GM23248 (cell line): ENCODE results near the gene ADCY5. TPM values are rescaled to one million over a fixed set of nuclear protein-coding genes. Genes with fewer than 3 reads are reported as not detected.
A peak's percentile ranks its signal among the peaks of the same experiment; 100 is the strongest.

ENCODE experiments used
- DNase-seq: peaks from one replicate; pipeline ENCODE4 v3.0.0-alpha.2; 2015
- H2AFZ ChIP-seq: fragments of 200-600 bp; sonication (generic); 2 replicates; pipeline ENCODE4 v1.6.1; 2016; ENCODE audit warnings: antibody characterized with exemption
- H3F3A ChIP-seq: fragments of 200-600 bp; sonication (generic); 2 replicates; pipeline ENCODE4 v1.6.1; 2016; ENCODE audit warnings: mild to moderate bottlenecking, antibody characterized with exemption, mixed run types; ENCODE audit not compliant: insufficient read depth
- H3K27ac ChIP-seq: fragments of 200-600 bp; sonication (generic); 2 replicates; pipeline ENCODE4 v1.5.1; 2016; ENCODE audit warnings: mild to moderate bottlenecking
- H3K27me3 ChIP-seq: fragments of 200-600 bp; sonication (generic); replicated peaks from 2 replicates; pipeline ENCODE4 v1.6.1; 2016; ENCODE audit warnings: mild to moderate bottlenecking; ENCODE audit not compliant: insufficient read depth
- H3K36me3 ChIP-seq: fragments of 200-600 bp; sonication (generic); 2 replicates; pipeline ENCODE4 v1.6.1; 2016; ENCODE audit warnings: low read depth, mild to moderate bottlenecking
- H3K4me1 ChIP-seq: fragments of 200-600 bp; sonication (generic); 2 replicates; pipeline ENCODE4 v1.6.1; 2016; ENCODE audit warnings: mild to moderate bottlenecking; ENCODE audit not compliant: insufficient read depth
- H3K4me2 ChIP-seq: fragments of 200-600 bp; sonication (generic); one replicate; pipeline ENCODE4 v1.6.1; 2016; ENCODE audit warnings: mild to moderate bottlenecking; ENCODE audit not compliant: unreplicated experiment
- H3K4me3 ChIP-seq: fragments of 200-600 bp; sonication (generic); 2 replicates; pipeline ENCODE4 v1.5.1; 2016; ENCODE audit warnings: mild to moderate bottlenecking
- H3K79me2 ChIP-seq: fragments of 200-600 bp; sonication (generic); 2 replicates; pipeline ENCODE4 v1.6.1; 2016; ENCODE audit warnings: mild to moderate bottlenecking; ENCODE audit not compliant: insufficient read depth
- H3K9ac ChIP-seq: fragments of 200-600 bp; sonication (generic); 2 replicates; pipeline ENCODE4 v1.6.1; 2016; ENCODE audit warnings: mild to moderate bottlenecking
- H3K9me2 ChIP-seq: fragments of 200-600 bp; sonication (generic); 2 replicates; pipeline ENCODE4 v1.6.1; 2016; ENCODE audit warnings: mixed run types, mild to moderate bottlenecking, moderate library complexity; ENCODE audit not compliant: insufficient read depth
- H3K9me3 ChIP-seq: fragments of 200-600 bp; sonication (generic); one replicate; pipeline ENCODE4 v1.6.1; 2017; ENCODE audit warnings: low read depth
- H4K20me1 ChIP-seq: fragments of 200-600 bp; sonication (generic); 2 replicates; pipeline ENCODE4 v1.6.0; 2016; ENCODE audit not compliant: insufficient read depth
- EZH2 ChIP-seq: fragments of 200-600 bp; sonication (generic); IDR thresholded peaks from 2 replicates; pipeline ENCODE4 v1.6.1; 2018; ENCODE audit warnings: antibody characterized with exemption, mild to moderate bottlenecking; ENCODE audit not compliant: insufficient read depth, poor library complexity, severe bottlenecking
- EZH2phosphoT487 ChIP-seq: fragments of 200-600 bp; sonication (generic); IDR thresholded peaks from 2 replicates; pipeline ENCODE4 v1.6.1; 2018; ENCODE audit warnings: antibody characterized with exemption, moderate library complexity, mild to moderate bottlenecking, low read depth; ENCODE audit not compliant: insufficient read depth
- WGBS, 2 experiments: methylation state at CpG; one replicate each; pipeline ENCODE4 v1.1.6; 2015 to 2017; ENCODE audit warnings: low lambda C conversion rate in 2 of 2, low coverage in 1 of 2; ENCODE audit errors: missing lambda C conversion rate in 2 of 2; 5-methylcytosine and 5-hydroxymethylcytosine counted together
- in situ Hi-C: fragments of 300-500 bp; cut with MboI; formaldehyde crosslinking; loops from 2 replicates; pipeline ENCODE4 v1.15.0; 2020
- polyA plus RNA-seq: library from polyadenylated mRNA; unstranded; fragments of >200 nt; fragmentation: Nextera tagmentation; extraction: Ambion mirVana; gene quantifications from 2 replicates; pipeline ENCODE4 v1.2.1, GENCODE V29; 2016
- total RNA-seq: library from RNA; depleted of rRNA; stranded (reverse); fragments of >200 nt; shearing (Covaris generic); gene quantifications from 2 replicates; pipeline ENCODE4 v1.2.3, GENCODE V29; 2014

The ADCY5 gene
- total and polyA plus RNA-seq, 2 experiments from 2014 or later = 0.09 to 1.2 TPM

DNA sequence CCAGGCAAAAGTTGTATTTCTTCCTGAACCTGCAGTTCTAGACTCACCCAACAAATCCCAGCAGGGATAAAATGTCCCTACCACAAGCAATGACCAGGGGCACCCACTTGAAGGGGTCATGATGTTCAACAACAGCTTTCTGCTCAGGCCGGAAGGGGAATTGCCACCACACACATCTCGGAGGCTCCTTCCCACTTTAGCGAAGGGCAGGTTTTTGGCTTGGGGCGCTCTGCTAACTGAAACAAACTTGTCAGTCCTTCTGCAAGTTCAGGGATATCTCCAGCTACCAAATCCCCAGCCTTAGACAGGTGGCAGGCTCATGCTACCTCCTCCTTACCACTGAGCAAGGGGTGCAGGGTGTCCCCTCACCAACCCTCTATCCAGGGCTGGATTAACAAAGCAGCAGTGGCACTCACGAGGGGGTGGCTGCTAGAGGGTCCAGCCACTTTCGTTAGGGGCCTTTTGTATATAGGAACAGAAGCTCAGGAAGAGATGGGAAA lies 2.2 kb downstream of the ADCY5 start:
- H3K4me3 ChIP-seq = no peak overlapping the region
- no peak overlapping the region for H3K27ac ChIP-seq
- H3K9ac ChIP-seq = no peak overlapping the region
- no peak for DNase-seq
- no peaks in the 10 kb centered on the region for H3K9me3 ChIP-seq
- no peak overlapping the region for H3K4me2 ChIP-seq
- no peaks in the 10 kb centered on the region for H3K36me3 ChIP-seq
- no peaks in the 10 kb centered on the region for H3K9me2 ChIP-seq
- H4K20me1 ChIP-seq = no peaks in the 10 kb centered on the region
- H3K4me1 ChIP-seq = no peaks in the 10 kb centered on the region
- in situ Hi-C loops = no loop called here
- no peaks in the 10 kb centered on the region for H3F3A ChIP-seq
- H3K79me2 ChIP-seq = no peaks in the 10 kb centered on the region
- 64 to 72% methylated on average over 6 of the region's 6 CpGs for WGBS, 2 experiments
- H3K27me3 ChIP-seq = peaks cover 60% of the 10 kb centered on the region
- H2AFZ ChIP-seq = no peak overlapping the region
- TF ChIP-seq EZH2phosphoT487 = no peak
- no peak for TF ChIP-seq EZH2

DNA sequence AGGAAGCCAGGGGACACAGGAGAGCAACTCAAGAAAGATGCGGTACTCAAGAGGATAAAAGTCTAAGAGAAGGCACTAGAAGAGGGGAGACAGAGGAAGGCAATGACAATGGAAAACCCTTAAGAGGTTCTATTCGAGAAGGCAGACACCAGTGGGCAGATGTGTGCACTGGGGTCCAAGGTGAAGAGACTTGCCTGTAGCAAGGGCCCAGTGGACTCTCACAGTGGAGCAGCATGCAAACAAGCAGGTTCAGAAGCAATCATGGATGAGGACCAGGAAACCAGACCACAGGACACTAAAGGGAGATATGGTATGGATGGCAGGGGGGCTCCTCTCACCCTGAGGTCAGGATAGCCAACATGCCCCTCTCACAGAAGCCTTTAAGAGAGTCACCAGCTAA lies 2.7 kb downstream of the ADCY5 start:
- no peak overlapping the region for H2AFZ ChIP-seq
- no peaks in the 10 kb centered on the region for H3K36me3 ChIP-seq
- no peak overlapping the region for H3K27ac ChIP-seq
- WGBS, 2 experiments = 48 to 64% methylated on average over 2 of the region's 2 CpGs
- no peaks in the 10 kb centered on the region for H3K9me2 ChIP-seq
- TF ChIP-seq EZH2 = no peak
- H3K9me3 ChIP-seq = no peaks in the 10 kb centered on the region
- in situ Hi-C loops = no loop called here
- no peaks in the 10 kb centered on the region for H3K79me2 ChIP-seq
- no peak overlapping the region for H3K4me3 ChIP-seq
- H3F3A ChIP-seq = no peaks in the 10 kb centered on the region
- H3K4me2 ChIP-seq = no peak overlapping the region
- H3K27me3 ChIP-seq = peaks cover 60% of the 10 kb centered on the region
- no peak for DNase-seq
- no peak overlapping the region for H3K9ac ChIP-seq
- no peaks in the 10 kb centered on the region for H4K20me1 ChIP-seq
- no peaks in the 10 kb centered on the region for H3K4me1 ChIP-seq

DNA sequence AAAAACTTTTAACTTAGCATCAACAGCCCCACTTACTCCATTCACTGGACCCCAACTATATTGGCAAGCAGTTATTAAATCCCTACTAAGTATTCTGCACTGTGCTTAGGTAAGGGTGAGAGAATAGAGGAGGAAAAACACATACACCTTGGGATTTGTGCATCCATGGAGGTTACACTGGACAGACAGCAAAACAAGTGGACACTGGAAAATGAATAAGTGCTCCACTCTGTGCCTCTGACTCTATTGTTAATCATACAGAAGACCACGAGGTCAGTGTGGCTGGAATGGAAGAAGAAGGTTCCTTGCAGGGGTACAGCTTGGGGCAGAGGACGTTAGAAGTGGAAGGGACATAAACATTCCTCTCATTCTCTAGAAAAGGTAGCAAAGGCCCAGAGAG lies 3.2 kb downstream of the ADCY5 start:
- Histone ChIP-seq H3K79me2 (no peaks in the 10 kb centered on the region), H3K4me3 (no peak overlapping the region), H3K9me3 (no peaks in the 10 kb centered on the region), H3F3A (no peaks in the 10 kb centered on the region), H3K4me2 (no peak overlapping the region), H4K20me1 (no peaks in the 10 kb centered on the region), H2AFZ (no peak overlapping the region), H3K36me3 (no peaks in the 10 kb centered on the region), H3K9me2 (no peaks in the 10 kb centered on the region), H3K4me1 (no peaks in the 10 kb centered on the region), H3K9ac (no peak overlapping the region), H3K27ac (no peak overlapping the region), H3K27me3 (peaks cover 57% of the 10 kb centered on the region)
- TF ChIP-seq EZH2 (no peak), EZH2phosphoT487 (no peak)
- in situ Hi-C loops = no loop called here
- WGBS, 2 experiments = 38% methylated on average over 2 of the region's 2 CpGs
- no peak for DNase-seq

DNA sequence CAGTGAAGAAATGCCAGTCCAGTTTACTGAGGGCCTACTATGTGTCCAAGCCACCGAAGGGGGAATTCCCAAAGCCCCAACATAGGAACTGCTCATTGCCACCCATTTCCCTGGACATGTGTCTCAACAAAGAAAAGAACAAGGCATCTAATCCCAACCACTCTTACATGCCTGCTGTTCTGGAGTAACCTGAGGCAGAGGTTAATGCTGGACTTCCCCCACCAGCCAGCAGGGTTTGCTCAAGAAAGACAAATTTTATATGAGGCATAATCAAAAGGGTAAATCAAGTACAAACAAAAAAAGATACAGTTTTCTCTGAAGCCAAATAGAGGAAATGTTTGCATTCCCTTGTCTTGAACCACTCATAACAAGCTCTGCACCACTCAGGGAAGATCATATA lies 4.1 kb downstream of the ADCY5 start:
- Histone ChIP-seq H3K4me3 (no peak overlapping the region), H3K27me3 (peaks cover 48% of the 10 kb centered on the region), H3K9ac (no peak overlapping the region), H4K20me1 (no peaks in the 10 kb centered on the region), H3K4me1 (no peaks in the 10 kb centered on the region), H3K79me2 (no peaks in the 10 kb centered on the region), H2AFZ (no peak overlapping the region), H3K9me2 (no peaks in the 10 kb centered on the region), H3F3A (no peaks in the 10 kb centered on the region), H3K4me2 (no peak overlapping the region), H3K36me3 (no peaks in the 10 kb centered on the region), H3K27ac (no peak overlapping the region), H3K9me3 (no peaks in the 10 kb centered on the region)
- in situ Hi-C loops = no loop called here
- TF ChIP-seq EZH2phosphoT487 = no peak
- TF ChIP-seq EZH2 = no peak
- DNase-seq = no peak
- 42 to 45% methylated on average over 1 of the region's 1 CpG for WGBS, 2 experiments

DNA sequence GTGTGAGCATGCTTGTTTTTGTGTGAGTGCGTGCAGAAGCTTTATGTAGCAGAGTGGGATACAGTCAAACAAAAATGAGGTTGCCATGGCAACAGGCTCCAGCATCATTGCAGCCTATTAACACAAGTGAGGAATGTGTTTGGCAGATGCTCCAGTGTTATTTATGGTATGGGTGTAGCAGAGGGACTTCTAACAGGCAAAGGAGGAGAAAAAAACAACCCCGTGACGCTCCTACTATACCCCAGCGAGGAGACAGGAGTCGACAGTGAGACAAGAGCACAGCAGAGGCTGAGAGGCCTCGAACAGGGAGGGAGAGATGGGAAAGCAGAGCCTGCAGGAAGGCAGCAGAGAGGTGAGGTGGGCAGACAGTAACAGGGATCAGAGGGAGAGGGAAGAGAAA lies 4.9 kb downstream of the ADCY5 start:
- H4K20me1 ChIP-seq = no peaks in the 10 kb centered on the region
- peaks cover 48% of the 10 kb centered on the region for H3K27me3 ChIP-seq

More for the DNA sequence above, 4.9 kb downstream of the ADCY5 start:
- H3K4me3 ChIP-seq = no peak overlapping the region
- in situ Hi-C loops = no loop called here
- no peaks in the 10 kb centered on the region for H3K36me3 ChIP-seq
- TF ChIP-seq EZH2 (no peak), EZH2phosphoT487 (no peak)
- no peak overlapping the region for H3K27ac ChIP-seq
- no peaks in the 10 kb centered on the region for H3K9me3 ChIP-seq
- no peaks in the 10 kb centered on the region for H3K4me1 ChIP-seq
- no peaks in the 10 kb centered on the region for H3K9me2 ChIP-seq
- peak; percentile 5 for DNase-seq
- WGBS, 2 experiments = 59 to 68% methylated on average over 6 of the region's 6 CpGs
- H3F3A ChIP-seq = no peaks in the 10 kb centered on the region
- H3K4me2 ChIP-seq = no peak overlapping the region
- H2AFZ ChIP-seq = no peak overlapping the region
- H3K79me2 ChIP-seq = no peaks in the 10 kb centered on the region
- no peak overlapping the region for H3K9ac ChIP-seq
